Astrocyte (in vitro differentiated cells and primary cell): ENCODE data around the gene LHPP.

Experiments used
- CTCF ChIP-seq: IDR thresholded peaks from 2 replicates; pipeline ENCODE4 v1.5.1; 2011; ENCODE audit warnings: low read depth, mild to moderate bottlenecking, inconsistent platforms, low read length, moderate library complexity; ENCODE audit not compliant: insufficient read depth
- EZH2 ChIP-seq: IDR thresholded peaks from 2 replicates; pipeline ENCODE4 v1.6.1; 2012; ENCODE audit warnings: mild to moderate bottlenecking, low read length, inconsistent platforms; ENCODE audit not compliant: insufficient read depth

DNA sequence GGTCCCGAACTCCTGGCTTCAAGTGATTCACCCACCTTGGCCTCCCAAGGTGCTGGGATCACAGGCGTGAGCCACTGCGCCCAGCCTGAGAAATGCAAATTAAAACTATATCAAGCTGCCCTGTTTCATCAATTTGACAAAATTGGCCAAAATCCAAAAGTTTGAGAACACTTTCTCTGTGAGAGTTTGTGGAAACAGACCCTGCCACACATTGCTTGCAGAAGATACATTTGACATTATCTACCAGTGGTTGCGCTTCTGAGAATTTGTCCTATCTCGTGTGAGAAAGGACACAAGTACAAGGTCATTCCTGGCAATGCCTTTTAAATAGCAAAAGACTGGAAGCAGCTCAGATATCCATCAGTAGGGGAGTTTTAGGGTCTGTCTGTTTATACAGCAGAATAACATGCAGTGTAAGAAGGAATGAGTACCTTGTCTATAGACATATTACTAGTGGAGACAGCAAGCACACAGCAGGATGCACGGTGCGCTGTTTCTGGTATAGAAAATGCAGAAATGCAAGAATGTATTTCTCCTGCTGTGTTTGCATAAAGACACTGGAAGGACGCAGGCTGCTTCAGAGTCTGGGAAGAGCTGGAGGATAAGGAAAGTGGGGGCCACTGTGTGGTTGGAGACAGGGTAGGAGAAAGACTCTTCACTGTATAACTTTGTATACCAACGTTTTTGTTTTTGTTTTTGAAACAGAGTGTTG lies 4.3 kb downstream of the LHPP start:
- TF ChIP-seq CTCF (no peak), EZH2 (no peak)
